C4-2B (cell line): ENCODE data around the gene KIF20B.

Experiments
- ZFX ChIP-seq: fragments of 450-650 bp; IDR thresholded peaks from 2 replicates; pipeline ENCODE4 v1.6.1; 2017
- TF ChIP-seq, protein P1 (sequence below): fragments of 450-650 bp; conservative IDR thresholded peaks from 2 replicates; pipeline ENCODE4 v1.5.1; 2017; ENCODE audit warnings: mild to moderate bottlenecking

DNA sequence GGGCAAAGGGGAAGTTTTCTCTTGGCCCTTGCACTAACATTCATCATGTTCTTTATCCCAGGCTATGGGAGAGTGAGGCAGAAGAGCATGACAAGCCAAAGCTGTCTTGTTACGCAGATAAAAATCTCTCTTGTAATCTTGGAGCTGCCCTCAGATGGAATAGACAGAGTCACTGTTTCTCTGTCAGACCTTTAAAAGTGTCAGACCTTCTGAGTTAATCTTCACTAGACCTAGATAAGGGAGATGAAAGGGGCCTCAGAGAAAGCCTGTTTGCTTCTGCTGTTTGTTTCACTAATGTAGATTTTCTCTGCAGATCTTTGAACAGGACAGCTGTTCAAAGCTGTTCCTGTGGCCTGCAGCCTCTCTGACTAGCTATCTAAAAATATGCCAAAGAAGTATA lies 112.9 kb downstream of the KIF20B start:
- TF ChIP-seq, protein P1, sequence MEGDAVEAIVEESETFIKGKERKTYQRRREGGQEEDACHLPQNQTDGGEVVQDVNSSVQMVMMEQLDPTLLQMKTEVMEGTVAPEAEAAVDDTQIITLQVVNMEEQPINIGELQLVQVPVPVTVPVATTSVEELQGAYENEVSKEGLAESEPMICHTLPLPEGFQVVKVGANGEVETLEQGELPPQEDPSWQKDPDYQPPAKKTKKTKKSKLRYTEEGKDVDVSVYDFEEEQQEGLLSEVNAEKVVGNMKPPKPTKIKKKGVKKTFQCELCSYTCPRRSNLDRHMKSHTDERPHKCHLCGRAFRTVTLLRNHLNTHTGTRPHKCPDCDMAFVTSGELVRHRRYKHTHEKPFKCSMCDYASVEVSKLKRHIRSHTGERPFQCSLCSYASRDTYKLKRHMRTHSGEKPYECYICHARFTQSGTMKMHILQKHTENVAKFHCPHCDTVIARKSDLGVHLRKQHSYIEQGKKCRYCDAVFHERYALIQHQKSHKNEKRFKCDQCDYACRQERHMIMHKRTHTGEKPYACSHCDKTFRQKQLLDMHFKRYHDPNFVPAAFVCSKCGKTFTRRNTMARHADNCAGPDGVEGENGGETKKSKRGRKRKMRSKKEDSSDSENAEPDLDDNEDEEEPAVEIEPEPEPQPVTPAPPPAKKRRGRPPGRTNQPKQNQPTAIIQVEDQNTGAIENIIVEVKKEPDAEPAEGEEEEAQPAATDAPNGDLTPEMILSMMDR = no peak
- no peak for TF ChIP-seq ZFX
